Activated naive CD8-positive, alpha-beta T cell (primary cell): ENCODE measurements around the gene CRK.
A peak's percentile ranks its signal among the peaks of the same experiment; 100 is the strongest.

Experiments
- H3K27ac Mint-ChIP-seq: one replicate; pipeline ENCODE4 v1.8.0; 2021; ENCODE audit warnings: mixed read lengths
- H3K27me3 Mint-ChIP-seq: one replicate; pipeline ENCODE4 v1.8.0; 2021; ENCODE audit warnings: mixed read lengths
- H3K36me3 Mint-ChIP-seq: one replicate; pipeline ENCODE4 v1.8.0; 2021; ENCODE audit warnings: mixed read lengths
- H3K4me1 Mint-ChIP-seq: one replicate; pipeline ENCODE4 v1.8.0; 2021; ENCODE audit warnings: low read depth, mixed read lengths
- H3K4me3 Mint-ChIP-seq: one replicate; pipeline ENCODE4 v1.8.0; 2021; ENCODE audit warnings: mild to moderate bottlenecking, mixed read lengths
- H3K9me3 Mint-ChIP-seq: one replicate; pipeline ENCODE4 v1.8.0; 2021; ENCODE audit warnings: low read depth, mixed read lengths

The CRK gene

DNA sequence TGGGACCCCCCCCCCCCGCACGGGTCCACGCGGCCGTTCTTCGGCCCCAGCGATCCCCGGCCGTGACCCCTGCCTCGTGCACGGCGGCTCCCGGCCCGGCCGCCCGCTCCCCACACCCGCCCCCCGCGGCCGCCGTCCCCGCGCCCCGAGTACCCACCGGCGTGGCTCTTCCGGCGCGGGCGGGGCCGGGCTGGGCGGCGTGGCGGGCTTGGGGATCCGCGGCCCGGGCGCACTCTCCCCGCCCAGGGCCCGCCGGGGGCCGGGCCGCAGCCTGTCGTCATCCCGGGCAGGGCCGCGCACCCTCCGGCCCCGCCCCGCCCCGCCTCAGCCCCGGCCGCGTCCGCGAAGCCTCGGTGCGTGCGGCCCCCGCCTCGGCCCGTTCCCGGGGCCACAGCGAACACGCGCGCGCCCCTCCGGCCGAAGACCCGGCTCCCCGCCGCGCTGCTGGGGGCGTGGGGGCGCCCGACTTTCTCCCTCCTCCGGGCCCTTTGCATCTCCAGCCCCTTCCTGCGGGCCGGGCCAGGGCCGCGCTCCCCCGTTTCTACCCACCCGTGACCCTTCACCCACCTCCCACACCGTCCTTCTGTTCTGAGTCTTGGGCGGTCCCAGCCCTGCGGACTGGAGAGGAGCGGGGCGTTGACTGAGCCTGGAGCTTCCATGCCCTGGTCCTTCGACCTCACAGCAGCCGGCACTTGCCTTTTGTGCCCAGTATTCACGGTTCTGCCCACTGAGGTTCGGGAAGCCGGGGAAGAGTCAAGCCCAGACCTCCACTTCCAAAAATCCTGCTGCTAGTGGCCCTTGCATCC is 35.6 kb upstream of the CRK start:
- peak overlapping the region; percentile 85 for H3K4me3 Mint-ChIP-seq
- H3K4me1 Mint-ChIP-seq = peaks cover 24% of the 10 kb centered on the region
- no peaks in the 10 kb centered on the region for H3K36me3 Mint-ChIP-seq
- no peaks in the 10 kb centered on the region for H3K9me3 Mint-ChIP-seq
- no peaks in the 10 kb centered on the region for H3K27me3 Mint-ChIP-seq
- peak overlapping the region; percentile 16 for H3K27ac Mint-ChIP-seq

DNA sequence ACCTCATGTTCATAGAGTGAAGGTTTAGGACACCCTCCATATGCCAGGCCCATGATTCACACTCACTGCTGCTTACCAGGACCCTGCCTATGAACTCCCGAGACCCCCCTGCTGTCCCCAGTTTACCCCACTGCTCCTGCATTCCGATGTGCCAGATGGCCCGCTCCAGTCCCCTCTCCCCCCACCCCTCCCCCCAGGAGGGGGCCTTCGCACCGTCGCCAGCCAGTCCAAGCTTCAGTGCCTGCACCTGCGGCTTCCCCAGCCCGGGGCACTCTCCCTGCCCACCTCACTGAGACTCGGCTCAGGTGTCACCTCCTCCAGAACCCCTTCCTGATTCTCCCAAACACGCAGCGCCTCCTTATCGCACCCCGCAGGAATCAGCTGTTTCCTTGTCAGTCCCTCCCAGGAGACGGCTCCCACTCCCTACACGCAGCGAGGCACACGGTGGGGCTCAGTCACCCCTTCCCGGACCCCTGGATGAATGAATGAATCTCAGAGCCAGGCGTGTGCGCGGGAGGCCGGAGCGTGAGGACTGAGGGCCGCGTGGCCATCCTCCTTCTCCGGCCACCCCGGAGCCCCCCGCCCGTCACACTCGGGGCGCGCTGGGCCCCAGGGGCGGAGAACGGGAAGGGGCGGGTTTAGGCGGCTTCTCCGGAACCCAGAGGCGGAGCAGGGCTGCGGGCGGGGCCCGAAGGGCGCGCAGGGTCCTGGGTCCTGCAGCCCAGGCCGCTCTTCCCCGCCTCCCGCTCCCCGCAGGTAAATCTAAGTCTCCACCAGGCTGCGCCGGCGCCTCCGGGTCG is 34.8 kb upstream of the CRK start:
- Mint-ChIP-seq H3K4me3 (peak overlapping the region; percentile 85), H3K36me3 (no peaks in the 10 kb centered on the region), H3K27ac (peak overlapping the region; percentile 64), H3K9me3 (no peaks in the 10 kb centered on the region), H3K4me1 (peaks cover 24% of the 10 kb centered on the region), H3K27me3 (no peaks in the 10 kb centered on the region)

GRCh38 chr17:1488826-1489270 is 32.8 kb upstream of the CRK start:
- H3K27ac Mint-ChIP-seq = no peak overlapping the region
- no peaks in the 10 kb centered on the region for H3K27me3 Mint-ChIP-seq
- H3K4me3 Mint-ChIP-seq = peak overlapping the region; percentile 85
- peaks cover 27% of the 10 kb centered on the region for H3K4me1 Mint-ChIP-seq
- no peaks in the 10 kb centered on the region for H3K36me3 Mint-ChIP-seq
- no peaks in the 10 kb centered on the region for H3K9me3 Mint-ChIP-seq

DNA sequence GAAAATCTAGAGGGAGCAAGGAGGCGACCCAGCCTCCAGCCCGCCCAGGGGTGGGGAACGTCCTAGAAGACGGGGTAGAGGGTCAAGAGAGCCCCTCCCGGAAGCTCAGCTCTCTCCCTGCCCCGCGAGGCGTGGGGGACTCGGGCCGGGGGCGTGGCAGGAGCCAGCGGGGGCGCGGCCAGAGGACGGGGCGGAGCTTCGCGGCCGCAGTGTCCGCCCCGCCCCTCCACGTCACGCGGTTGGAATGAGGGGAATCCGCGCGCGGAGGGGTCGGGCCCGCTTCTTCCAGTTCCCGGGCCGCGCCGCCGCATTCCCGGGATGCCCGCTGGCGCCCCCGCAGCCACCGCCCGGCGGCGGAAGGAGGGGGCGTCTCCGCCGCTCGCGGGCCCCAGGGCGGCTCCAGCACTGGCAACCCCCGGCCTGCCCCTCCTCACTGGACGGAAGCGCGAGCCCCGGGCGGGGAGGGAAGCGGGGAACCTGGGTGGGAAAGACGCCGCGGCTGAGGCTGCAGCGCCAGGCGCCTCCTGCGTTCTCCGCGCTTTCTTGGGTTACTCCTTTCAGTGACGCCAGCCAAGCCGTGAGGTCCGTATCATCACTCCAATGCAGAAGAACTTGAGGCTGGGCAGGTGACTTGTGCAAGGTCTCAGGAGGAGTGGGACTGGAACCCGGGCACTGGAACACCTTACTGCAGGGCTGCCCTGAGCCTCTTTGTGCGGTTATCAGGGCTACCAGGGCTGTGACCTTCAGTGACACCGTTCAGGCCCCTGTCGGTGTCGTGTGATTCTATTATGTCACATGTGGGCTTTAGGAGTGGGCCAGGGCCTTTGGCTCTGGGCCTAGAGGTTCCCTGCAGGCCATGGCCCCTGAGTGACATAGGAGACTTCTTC is 32.1 kb upstream of the CRK start:
- Mint-ChIP-seq H3K9me3 (no peaks in the 10 kb centered on the region), H3K4me1 (peaks cover 27% of the 10 kb centered on the region), H3K27ac (no peak overlapping the region), H3K4me3 (peak overlapping the region; percentile 85), H3K27me3 (no peaks in the 10 kb centered on the region), H3K36me3 (no peaks in the 10 kb centered on the region)

DNA sequence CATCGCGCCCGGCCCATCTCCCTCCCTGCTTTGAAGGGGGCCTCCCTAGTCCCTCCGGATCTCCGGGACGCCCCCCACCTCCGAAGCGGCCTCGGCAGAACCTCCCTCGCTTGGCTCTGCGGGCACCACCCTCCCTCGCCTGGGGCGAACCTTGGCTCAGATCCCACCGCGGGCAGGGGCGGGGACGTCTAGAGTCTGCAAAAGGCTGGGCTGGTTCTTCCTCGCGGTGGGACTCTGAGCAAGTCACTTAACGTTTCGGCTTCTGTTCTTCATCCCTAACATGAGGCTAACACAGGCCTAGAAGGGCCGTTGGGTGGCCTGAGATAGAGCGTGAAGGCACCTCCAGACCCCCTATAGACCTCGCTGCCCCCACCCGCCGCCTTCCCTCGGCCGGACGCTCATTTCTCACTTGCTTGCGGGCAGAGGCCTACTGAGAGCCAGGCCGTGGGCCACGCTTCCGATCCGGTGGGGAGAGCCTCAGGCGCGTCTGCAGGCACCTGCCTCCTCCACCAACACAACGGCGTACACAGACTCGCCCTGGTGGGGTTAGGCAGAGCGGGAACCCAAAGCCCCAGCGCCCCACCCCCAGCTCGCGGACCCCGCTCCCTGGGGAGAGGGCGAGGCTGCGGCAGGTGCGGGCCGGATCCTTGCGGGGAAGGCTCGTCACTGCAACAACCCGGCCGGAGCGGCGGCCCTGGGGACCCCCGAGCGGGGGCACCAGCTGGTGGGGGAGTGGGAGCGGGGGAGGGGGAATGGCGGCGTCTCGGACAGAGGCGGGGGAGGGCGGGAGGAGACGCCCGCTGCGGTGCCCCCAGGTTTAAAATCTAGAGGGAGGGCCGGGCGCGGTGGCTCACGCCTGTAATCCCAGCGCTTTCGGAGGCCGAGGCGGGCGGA is 31.0 kb upstream of the CRK start:
- no peaks in the 10 kb centered on the region for H3K27me3 Mint-ChIP-seq
- peak overlapping the region; percentile 85 for H3K4me3 Mint-ChIP-seq
- H3K9me3 Mint-ChIP-seq = no peaks in the 10 kb centered on the region
- H3K4me1 Mint-ChIP-seq = peaks cover 25% of the 10 kb centered on the region
- H3K27ac Mint-ChIP-seq = peak overlapping the region; percentile 61
- H3K36me3 Mint-ChIP-seq = no peaks in the 10 kb centered on the region

DNA sequence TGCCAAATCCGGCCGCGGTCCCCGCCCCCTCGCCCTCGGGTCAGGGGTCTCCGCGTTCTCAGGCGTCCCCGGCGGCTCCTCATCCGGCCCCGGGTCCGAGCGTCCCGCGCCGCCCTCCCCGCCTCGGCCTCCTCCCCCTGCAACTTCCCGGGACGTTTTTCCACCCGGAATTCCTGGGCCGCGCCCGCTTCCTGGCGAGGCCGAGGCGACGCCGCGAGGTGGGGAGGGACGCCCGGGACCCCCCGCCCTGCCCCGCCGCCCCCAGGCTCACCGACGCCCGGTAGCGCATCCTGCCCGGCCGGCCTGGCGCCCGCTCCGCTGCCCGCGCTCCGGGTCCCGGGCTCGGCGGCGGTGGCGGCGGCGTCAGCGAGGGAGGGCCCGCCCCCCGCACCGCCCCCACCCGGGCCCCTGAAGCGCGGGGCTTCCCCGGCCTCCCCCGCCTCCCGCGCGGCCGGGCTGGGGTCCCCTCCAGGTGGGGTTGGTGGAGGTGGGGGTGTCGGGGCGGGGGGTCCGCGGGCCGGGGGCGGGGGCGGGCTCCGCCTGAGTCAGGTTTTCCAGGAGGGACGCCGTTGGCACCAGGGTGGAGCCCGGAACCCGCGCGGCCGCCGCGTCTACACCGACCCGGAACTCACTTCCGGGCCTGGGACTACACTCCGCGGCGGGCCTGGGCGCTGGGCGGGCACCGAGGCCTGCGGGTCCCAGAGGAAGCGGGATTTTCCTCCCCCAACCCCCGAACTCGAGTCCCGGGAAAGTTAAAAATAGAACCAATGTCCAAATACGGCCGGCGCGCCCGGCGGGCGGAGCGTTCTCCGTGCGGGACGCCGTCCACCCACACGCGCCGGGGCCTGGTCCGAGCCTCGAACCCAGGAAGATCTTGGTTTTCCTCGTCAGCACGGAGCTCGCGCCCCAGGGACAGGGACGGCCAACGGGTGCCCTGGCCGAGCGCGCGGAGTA is 29.7 kb upstream of the CRK start:
- peaks cover 20% of the 10 kb centered on the region for H3K4me1 Mint-ChIP-seq
- H3K9me3 Mint-ChIP-seq = no peaks in the 10 kb centered on the region
- no peak overlapping the region for H3K27ac Mint-ChIP-seq
- peaks cover 2% of the 10 kb centered on the region for H3K36me3 Mint-ChIP-seq
- no peak overlapping the region for H3K4me3 Mint-ChIP-seq
- no peaks in the 10 kb centered on the region for H3K27me3 Mint-ChIP-seq

- H3K4me1 Mint-ChIP-seq = peaks cover 17% of the 10 kb centered on the region
- no peaks in the 10 kb centered on the region for H3K27me3 Mint-ChIP-seq
- no peak overlapping the region for H3K27ac Mint-ChIP-seq
- peak overlapping the region; percentile 83 for H3K4me3 Mint-ChIP-seq
- peaks cover 2% of the 10 kb centered on the region for H3K36me3 Mint-ChIP-seq
- H3K9me3 Mint-ChIP-seq = no peaks in the 10 kb centered on the region
Observed at GRCh38 chr17:1484676-1485422, 28.8 kb upstream of the CRK start.

DNA sequence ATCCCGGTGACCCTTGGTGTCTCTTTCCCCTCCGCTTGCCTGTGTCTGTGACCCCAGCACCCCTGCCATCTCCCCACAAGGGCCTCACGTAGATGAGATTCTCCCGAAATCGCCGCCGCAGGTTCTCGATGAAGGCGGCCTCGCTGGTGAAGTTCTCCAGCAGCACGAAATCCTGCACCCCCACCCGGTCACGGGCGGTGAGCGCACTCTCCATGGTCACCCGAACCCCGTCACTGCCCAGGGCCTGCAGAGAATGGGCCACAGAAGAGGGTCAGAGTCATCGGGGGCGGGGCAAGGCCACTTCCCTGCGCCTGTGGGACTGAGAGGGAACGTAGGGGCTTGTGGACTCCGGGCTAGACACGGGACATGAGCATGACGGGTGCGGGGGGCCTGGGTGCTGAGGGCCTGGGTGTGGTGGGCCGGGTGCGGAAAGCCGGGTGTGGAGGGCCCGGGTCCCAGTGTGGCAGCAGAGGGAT is 28.1 kb upstream of the CRK start:
- Mint-ChIP-seq H3K9me3 (no peaks in the 10 kb centered on the region), H3K4me3 (peak overlapping the region; percentile 23), H3K36me3 (peaks cover 2% of the 10 kb centered on the region), H3K4me1 (peaks cover 15% of the 10 kb centered on the region), H3K27me3 (no peaks in the 10 kb centered on the region), H3K27ac (no peak overlapping the region)

- no peak overlapping the region for H3K27ac Mint-ChIP-seq
- H3K4me1 Mint-ChIP-seq = peaks cover 10% of the 10 kb centered on the region
- H3K36me3 Mint-ChIP-seq = peaks cover 2% of the 10 kb centered on the region
Observed at GRCh38 chr17:1482680-1483079, 26.6 kb upstream of the CRK start.

GRCh38 chr17:1481736-1482135 is 25.7 kb upstream of the CRK start:
- H3K4me1 Mint-ChIP-seq = peaks cover 4% of the 10 kb centered on the region
- no peaks in the 10 kb centered on the region for H3K27me3 Mint-ChIP-seq
- peaks cover 2% of the 10 kb centered on the region for H3K36me3 Mint-ChIP-seq
- no peaks in the 10 kb centered on the region for H3K9me3 Mint-ChIP-seq
- no peak overlapping the region for H3K27ac Mint-ChIP-seq
- H3K4me3 Mint-ChIP-seq = no peak overlapping the region

More at GRCh38 chr17:1482680-1483079, 26.6 kb upstream of the CRK start:
- H3K9me3 Mint-ChIP-seq = no peaks in the 10 kb centered on the region
- H3K27me3 Mint-ChIP-seq = no peaks in the 10 kb centered on the region
- no peak overlapping the region for H3K4me3 Mint-ChIP-seq

GRCh38 chr17:1480747-1481465 is 24.9 kb upstream of the CRK start:
- Mint-ChIP-seq H3K27ac (no peak overlapping the region), H3K4me1 (peaks cover 3% of the 10 kb centered on the region), H3K36me3 (peaks cover 2% of the 10 kb centered on the region), H3K9me3 (no peaks in the 10 kb centered on the region), H3K27me3 (no peaks in the 10 kb centered on the region), H3K4me3 (no peak overlapping the region)

GRCh38 chr17:1478418-1478817 is 22.4 kb upstream of the CRK start:
- Mint-ChIP-seq H3K4me3 (no peak overlapping the region), H3K36me3 (peaks cover 2% of the 10 kb centered on the region), H3K27ac (no peak overlapping the region), H3K4me1 (peaks cover 7% of the 10 kb centered on the region), H3K27me3 (no peaks in the 10 kb centered on the region), H3K9me3 (no peaks in the 10 kb centered on the region)
